Measurements from ENCODE around the gene RNF144A.

DNA sequence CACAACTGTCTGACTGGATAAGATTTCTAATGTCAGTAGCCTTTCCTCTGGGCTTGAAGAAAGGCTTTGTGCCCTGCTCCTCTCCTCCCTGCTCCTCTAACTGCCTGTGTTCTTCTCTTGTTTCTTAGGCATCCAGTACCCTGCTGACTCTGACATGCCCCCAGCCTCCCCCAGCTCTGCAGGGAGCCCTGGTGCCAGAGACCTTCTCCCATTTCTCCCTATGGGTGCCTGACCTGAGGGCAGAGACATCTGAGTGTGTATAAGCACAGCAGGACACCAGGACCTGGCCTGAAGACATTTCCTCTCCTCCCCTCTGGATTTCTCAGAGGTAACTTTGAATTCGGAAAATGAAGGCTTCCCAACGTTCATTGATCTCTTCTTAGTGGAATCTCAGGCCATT is 23.6 kb downstream of the RNF144A start:
- TF ChIP-seq, protein P1, sequence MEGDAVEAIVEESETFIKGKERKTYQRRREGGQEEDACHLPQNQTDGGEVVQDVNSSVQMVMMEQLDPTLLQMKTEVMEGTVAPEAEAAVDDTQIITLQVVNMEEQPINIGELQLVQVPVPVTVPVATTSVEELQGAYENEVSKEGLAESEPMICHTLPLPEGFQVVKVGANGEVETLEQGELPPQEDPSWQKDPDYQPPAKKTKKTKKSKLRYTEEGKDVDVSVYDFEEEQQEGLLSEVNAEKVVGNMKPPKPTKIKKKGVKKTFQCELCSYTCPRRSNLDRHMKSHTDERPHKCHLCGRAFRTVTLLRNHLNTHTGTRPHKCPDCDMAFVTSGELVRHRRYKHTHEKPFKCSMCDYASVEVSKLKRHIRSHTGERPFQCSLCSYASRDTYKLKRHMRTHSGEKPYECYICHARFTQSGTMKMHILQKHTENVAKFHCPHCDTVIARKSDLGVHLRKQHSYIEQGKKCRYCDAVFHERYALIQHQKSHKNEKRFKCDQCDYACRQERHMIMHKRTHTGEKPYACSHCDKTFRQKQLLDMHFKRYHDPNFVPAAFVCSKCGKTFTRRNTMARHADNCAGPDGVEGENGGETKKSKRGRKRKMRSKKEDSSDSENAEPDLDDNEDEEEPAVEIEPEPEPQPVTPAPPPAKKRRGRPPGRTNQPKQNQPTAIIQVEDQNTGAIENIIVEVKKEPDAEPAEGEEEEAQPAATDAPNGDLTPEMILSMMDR (IDR thresholded peaks at IDR 0.05; ENCODE audit: low read length): no peak
- TF ChIP-seq EZH2phosphoT487 (IDR thresholded peaks at IDR 0.05; ENCODE audit: low read length): no peak
- TF ChIP-seq EZH2 (optimal IDR thresholded peaks at IDR 0.05; ENCODE audit: low read depth, low read length): no peak

Data from MM.1S (cell line).